ENCODE data around the gene CDKAL1.

GRCh38 chr6:20647585-20647984 lies 113.3 kb downstream of the CDKAL1 start:
- TF ChIP-seq EZH2 (IDR thresholded peaks at IDR 0.05; ENCODE audit: borderline replicate concordance, low read depth, low read length, severe bottlenecking): no peak
- TF ChIP-seq, protein P1, sequence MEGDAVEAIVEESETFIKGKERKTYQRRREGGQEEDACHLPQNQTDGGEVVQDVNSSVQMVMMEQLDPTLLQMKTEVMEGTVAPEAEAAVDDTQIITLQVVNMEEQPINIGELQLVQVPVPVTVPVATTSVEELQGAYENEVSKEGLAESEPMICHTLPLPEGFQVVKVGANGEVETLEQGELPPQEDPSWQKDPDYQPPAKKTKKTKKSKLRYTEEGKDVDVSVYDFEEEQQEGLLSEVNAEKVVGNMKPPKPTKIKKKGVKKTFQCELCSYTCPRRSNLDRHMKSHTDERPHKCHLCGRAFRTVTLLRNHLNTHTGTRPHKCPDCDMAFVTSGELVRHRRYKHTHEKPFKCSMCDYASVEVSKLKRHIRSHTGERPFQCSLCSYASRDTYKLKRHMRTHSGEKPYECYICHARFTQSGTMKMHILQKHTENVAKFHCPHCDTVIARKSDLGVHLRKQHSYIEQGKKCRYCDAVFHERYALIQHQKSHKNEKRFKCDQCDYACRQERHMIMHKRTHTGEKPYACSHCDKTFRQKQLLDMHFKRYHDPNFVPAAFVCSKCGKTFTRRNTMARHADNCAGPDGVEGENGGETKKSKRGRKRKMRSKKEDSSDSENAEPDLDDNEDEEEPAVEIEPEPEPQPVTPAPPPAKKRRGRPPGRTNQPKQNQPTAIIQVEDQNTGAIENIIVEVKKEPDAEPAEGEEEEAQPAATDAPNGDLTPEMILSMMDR (IDR thresholded peaks at IDR 0.05; ENCODE audit: borderline replicate concordance, extremely low read depth, low read length, poor library complexity, severe bottlenecking): no peak

All from DND-41 (cell line).